Sciatic nerve (tissue), 2 donors: ENCODE measurements around the gene XRN1. TPM values are rescaled to one million over a fixed set of nuclear protein-coding genes. Genes with fewer than 3 reads are reported as not detected.
"Not testable (repeated sequence)": the region's sequence is repeated elsewhere in the genome, so short reads cannot be mapped to it uniquely, and the experiment has no call there.

Experiments
- ATAC-seq: fragments of 200-7000 bp; cut with Tn5 transposase; one replicate; pipeline ENCODE4 v1.9.1; 2020; ENCODE audit warnings: mild to moderate bottlenecking, moderate library complexity
- DNase-seq: peaks from one replicate; pipeline ENCODE4 v3.0.0-alpha.2; 2020; ENCODE audit warnings: low spot score
- intact Hi-C: fragments of 100-400 bp; cut with DNase I; formaldehyde crosslinking; loops from one replicate; pipeline ENCODE4 v1.14.2; 2022
- total RNA-seq: library from RNA; stranded (reverse); fragmentation: NEBNext Ultra II Directional; extraction: Animal tissue kit (Norgen Biotek cat#: 25700); gene quantifications from one replicate; pipeline ENCODE4 v1.2.1, GENCODE V29; 2021
- donor health status: DM: no; HTN: no; CAD: no.
- donor health status: DM: no; HTN: no; CAD: no.

Gene XRN1
- total RNA-seq, 1 donor from 2014 or later, result 72.8 TPM

- DNase-seq, intact Hi-C loops, ATAC-seq: not testable (repeated sequence)
These were observed 8.2 kb downstream of the XRN1 start for GRCh38 chr3:142439499-142440220.

DNA sequence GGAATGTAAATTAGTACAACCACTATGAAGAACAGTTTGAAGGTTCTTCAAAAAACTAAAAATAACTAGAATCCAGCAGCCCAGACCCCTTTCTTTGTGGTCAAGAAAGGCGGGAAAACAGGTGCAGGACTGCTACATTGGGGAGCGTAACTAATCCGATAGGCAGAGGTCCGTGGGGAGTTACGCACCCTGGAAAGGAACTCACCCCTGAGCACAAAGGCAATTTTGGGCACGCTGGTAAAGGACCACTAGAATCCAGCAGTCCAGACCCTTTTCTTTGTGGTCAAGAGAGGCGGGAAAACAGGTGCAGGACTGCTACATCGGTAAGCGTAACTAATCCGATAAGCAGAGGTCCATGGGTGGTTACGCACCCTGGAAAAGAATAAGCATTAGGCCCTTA lies 9.7 kb downstream of the XRN1 start:
- ATAC-seq, intact Hi-C loops, DNase-seq: not testable (repeated sequence)

- DNase-seq, result no peak
- ATAC-seq, result no peak
- intact Hi-C loops, result no loop called here
These were observed 10.8 kb downstream of the XRN1 start for GRCh38 chr3:142436951-142437585.

DNA sequence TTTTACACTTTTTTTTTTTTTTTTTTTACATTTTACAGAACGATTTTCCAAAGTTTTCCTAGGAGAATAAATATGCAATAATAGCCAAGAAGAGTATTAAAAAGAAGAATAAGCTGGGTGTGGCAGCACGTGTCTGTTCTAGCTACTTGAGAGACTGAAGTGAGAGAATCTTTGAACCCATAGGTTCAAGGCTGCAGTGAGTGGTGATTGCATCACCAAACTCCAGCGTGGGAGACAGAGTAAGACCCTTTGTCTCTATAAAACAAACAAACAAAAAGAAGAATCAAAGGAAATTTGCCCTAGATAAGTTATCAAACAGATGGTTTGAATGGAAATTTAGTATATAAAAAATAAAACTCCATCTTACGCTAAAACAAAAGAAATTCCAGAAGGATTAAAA lies 13.3 kb downstream of the XRN1 start:
- intact Hi-C loops, result no loop called here
- no peak for ATAC-seq
- no peak for DNase-seq

GRCh38 chr3:142433110-142433509 lies 14.7 kb downstream of the XRN1 start:
- DNase-seq, result no peak
- intact Hi-C loops, result no loop called here
- ATAC-seq, result no peak

- intact Hi-C loops, result no loop called here
- ATAC-seq (no peak), DNase-seq (no peak)
These were observed 18.3 kb downstream of the XRN1 start for GRCh38 chr3:142429582-142429981.

- DNase-seq (no peak), ATAC-seq (no peak)
- intact Hi-C loops, result no loop called here
These were observed 23.1 kb downstream of the XRN1 start for GRCh38 chr3:142424754-142425153.

DNA sequence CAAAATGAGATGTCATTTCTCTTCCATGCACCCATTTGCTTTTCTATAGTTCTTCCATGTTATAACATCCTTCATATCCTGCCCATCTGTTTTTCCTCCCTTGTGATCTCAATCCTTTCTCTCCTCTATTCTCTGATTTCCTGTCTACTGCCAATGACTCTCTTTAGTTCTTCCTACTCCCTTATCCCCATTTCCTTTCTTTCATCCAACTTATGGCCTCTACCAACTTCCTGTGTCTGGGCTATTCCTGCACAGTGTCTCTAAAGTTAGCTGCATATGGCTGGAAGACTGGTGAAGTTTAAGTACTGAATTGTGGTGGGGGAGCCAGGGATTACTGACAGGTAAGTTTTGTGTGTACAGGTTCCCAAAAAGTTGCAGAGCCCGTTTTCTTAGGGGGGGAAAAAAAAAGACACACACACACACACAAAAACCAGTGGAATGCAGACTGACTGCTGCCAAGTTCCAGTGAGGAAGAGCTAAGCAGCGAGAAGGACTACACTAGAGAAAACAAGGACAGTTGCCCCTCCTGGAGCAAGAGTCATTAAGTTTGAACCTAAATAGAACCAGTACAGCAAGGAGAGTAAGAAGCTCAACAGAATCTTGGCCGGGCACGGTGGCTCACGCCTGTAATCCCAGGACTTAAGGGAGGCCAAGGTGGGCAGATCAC lies 28.8 kb downstream of the XRN1 start:
- ATAC-seq, result no peak
- intact Hi-C loops, result loop anchor here (5.0 kb wide), 1 partner anchor 1102 kb away; no protein-coding TSS in a partner anchor
- no peak for DNase-seq

DNA sequence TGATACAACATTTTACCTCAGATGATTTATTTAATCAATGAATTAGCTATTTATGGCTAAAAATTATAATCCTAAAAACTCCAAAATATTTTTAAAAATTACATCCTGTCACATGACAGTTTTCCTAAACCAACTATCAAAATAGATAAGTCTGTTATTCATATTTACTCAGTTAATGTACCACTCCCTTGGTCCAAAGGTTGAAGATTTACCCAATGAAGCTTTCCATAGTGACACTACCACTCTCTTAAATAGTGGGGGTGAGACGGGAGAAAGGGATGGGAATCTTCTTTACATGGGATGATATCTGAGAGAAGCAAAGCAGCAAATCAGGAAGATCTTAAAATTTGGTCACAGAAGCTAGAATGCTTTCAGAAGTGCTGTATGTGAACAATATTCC lies 30.5 kb downstream of the XRN1 start:
- intact Hi-C loops, result loop anchor here (5.0 kb wide), 1 partner anchor 1100 kb away; no protein-coding TSS in a partner anchor
- no peak for ATAC-seq
- no peak for DNase-seq

DNA sequence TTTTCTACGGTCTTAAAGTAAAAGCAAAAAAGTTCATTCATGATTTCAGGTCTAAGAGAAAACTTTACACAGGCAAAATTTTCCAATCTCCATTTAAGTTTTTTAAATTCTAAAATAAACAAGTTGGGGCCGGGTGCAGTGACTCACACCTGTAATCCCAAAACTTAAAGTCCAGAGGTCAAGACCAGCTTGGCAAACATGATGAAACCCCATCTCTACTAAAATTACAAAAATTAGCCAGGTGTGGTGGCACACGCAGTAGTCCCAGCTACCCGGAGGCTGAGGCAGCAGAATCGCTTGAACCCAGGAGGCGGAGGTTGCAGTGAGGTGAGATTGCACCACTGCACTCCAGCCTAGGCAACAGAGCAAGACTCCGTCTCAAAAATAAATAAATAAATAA lies 47.3 kb downstream of the XRN1 start:
- ATAC-seq, intact Hi-C loops, DNase-seq: not testable (repeated sequence)

DNA sequence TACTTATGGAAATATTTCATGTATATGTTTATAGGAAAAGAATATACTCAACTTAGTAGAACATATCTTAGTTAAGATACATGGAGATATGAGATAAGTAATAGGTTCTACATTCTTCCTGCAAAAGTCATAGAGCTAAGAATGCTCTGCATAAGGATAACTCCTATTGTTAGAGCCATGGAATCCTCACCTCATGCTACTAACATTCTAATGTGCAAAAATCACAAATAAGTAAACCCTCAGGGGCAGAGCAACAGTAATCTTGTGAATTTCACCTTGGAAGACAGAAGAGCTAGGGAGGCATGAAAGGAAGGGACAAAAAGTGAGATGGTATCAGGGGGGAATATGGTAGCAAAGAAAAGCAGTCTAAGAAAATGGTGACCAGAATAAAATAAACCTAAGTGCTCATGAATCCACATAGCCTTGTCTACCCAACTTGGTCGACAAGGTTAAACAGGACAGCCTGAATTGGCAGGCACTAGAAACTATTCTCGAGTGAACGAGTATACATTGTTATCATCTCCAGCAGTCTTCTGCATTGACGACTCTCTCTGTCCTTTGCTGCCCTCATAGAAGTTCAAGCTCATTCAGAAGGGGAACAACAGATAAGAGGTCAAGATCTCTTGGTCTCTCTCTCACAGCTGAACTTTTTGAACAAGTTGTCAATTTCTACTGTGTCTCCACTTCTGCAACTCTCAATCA lies 52.8 kb downstream of the XRN1 start:
- intact Hi-C loops, result no loop called here
- DNase-seq (no peak), ATAC-seq (no peak)

DNA sequence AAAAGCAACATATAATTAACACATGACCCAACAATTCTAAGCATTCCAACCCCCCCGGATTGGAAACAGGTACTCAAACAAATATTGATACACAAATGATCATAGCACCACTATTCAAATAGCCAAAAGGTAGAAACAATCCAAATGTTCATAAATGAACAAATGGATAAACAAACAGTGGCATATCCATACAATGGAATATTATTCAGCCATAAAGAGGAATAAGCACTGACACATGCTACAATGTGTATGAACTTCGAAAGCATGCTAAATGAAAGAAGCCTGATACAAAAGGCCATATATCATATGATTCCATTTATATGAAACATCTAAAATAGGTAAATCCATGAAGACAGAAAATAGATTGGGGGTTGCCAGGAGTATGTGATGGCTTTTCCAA lies 62.8 kb downstream of the XRN1 start:
- DNase-seq, result no peak
- intact Hi-C loops, result no loop called here
- no peak for ATAC-seq

DNA sequence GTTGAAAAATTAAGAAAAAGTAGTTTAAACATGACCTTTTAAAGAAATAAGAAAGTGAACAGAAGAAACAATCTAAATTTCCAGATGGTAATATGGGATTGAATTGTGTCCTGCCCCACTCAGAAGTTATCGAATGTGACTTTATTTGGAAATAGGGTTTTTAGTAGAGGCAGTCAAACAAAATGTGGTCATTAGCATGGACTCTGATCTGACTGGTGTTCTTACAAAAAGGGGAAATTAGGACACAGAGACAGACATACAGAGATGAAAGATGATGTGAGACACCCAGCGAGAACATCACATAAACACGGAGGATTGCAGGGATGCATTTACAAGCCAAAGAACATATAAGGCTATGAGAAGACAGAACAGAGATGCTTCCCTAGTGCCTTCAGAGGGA lies 73.2 kb downstream of the XRN1 start:
- ATAC-seq, result no peak
- intact Hi-C loops, result no loop called here

GRCh38 chr3:142369576-142369975 lies 78.3 kb downstream of the XRN1 start:
- intact Hi-C loops, ATAC-seq, DNase-seq: not testable (repeated sequence)

More for the DNA sequence above, 73.2 kb downstream of the XRN1 start:
- no peak for DNase-seq

GRCh38 chr3:142366434-142366833 lies 81.4 kb downstream of the XRN1 start:
- intact Hi-C loops, result no loop called here
- no peak for DNase-seq
- no peak for ATAC-seq

DNA sequence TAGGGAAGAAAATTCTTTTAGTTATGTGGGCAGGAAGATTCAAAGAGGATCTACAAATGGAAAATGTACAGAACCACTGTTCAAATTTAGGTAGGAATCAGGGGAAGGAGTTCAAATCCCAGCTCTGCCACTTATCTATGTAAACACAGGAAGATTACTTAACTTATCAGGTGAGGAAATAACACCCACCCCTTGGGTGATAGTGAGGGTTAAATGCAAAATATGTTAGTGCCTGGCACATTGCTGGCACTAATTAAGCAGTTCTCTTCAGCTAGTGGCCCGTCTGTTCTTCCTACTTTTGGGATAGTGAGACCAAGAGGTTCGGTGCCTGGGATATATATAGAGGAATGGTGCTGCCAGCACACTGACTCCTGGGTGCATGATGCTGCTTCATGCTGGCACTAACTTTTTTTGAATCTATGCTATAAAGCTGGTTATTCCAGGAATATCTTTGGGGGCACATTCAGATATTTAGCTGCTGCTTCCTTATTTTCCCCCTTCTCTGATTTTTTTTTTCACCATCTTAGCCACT lies 83.8 kb downstream of the XRN1 start:
- ATAC-seq (no peak), DNase-seq (no peak)
- intact Hi-C loops, result no loop called here

DNA sequence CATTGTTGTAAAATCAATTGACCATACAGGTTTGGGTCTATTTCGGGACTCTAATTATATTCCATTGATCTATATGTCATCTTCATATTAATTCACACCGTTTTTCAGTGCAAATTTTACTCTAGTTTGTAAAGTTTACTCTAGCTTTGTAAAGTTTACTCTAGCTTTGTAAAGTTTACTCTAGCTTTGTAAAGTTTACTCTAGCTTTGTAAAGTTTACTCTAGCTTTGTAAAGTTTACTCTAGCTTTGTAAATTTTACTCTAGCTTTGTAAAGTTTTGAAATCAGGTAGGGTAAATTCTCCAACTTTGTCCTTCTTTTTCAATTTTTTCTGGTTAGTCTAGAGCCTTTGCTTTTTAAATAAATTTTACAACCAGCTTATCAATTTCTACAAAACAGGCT lies 84.4 kb downstream of the XRN1 start:
- intact Hi-C loops, ATAC-seq, DNase-seq: not testable (repeated sequence)

- intact Hi-C loops, result no loop called here
- ATAC-seq (no peak), DNase-seq (no peak)
These were observed 88.5 kb downstream of the XRN1 start for GRCh38 chr3:142359367-142359766.

DNA sequence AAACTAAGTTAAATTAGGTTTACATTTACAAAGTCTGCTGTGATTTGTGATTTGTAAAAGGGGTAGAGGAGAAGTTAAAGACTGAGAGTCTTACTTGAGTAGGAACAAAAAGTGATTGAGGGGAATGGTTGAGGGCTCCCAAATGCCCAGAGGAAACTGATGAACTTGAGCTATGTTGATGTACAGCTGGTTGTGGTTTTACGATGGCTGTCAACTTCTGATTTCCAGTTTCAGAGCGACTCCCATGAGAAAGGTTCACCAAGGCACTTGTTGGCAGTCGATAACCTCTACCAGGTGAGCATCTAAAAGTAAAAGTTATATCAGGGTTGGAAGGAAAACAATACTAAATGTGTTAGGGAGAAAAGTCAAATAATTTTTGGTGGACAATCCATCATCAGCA lies 91.0 kb downstream of the XRN1 start:
- ATAC-seq (no peak), DNase-seq (no peak)
- intact Hi-C loops, result no loop called here
